GM20431 (cell line): ENCODE measurements around the gene EIPR1.

Experiments
- in situ Hi-C: fragments of 300-500 bp; cut with MseI, MboI; formaldehyde crosslinking; loops from one replicate; pipeline ENCODE4 v1.15.0; 2020; ENCODE audit warnings: low sequenced_read_pairs; ENCODE audit not compliant: unreplicated experiment

EIPR1 gene

GRCh38 chr2:3229221-3229620, 148.4 kb downstream of the EIPR1 start:
- in situ Hi-C loops = no loop called here

DNA sequence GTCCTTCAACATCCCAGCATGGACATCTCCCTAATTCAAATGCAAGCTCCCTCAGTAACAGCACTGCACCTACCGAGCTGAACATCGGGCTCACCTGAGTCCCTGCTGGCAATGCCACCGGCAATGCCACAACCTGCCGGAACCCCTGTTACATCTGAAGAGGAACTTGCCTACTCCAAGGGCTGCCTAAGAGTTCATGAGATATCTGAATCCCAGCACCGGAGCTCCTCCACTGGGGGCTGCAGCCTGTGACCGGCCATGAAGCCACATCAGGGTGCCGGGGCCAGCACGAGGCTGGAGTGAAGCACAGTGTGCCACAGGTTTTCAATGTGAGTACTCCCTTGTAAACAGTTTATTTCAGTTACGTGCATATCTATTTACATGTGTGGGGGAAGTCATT, 152.9 kb downstream of the EIPR1 start:
- in situ Hi-C loops = no loop called here

- in situ Hi-C loops = no loop called here
These were observed 154.3 kb downstream of the EIPR1 start for GRCh38 chr2:3223080-3223923.

DNA sequence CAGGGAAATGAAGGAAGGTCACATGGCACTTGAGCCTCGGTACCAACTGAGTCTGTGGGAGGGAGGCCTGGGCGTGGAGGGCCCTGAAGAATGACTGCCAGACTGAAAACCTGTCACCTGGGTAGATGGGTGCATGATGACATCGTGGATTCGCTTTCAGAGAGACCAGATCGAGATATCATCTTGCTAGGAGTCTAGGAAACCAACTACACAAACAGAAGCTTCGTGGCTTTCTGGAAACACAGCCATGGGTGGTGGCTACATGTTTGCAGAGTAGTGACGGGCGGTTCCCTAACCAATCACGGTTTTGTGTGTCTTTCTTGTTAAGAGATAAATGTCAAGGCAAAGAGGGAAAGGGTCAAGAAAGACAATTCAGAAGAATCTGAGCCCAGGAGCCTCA, 155.0 kb downstream of the EIPR1 start:
- in situ Hi-C loops = no loop called here

DNA sequence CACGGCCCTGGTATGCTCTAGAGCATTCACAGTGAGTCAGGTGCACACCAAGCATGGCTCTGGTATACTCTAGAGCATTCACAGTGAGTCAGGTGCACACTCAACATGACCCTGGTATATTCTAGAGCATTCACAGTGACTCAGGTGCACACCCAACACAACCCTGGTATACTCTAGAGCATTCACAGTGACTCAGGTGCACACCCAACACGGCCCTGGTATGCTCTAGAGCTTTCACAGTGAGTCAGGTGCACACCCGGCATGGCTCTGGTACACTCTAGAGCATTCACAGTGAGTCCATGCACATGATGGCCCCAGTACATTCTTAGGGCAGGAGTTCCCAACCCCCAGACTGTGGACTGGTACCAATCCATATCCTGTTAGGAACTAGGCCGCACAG, 158.1 kb downstream of the EIPR1 start:
- in situ Hi-C loops = no loop called here

GRCh38 chr2:3217646-3218045, 160.0 kb downstream of the EIPR1 start:
- in situ Hi-C loops = no loop called here

DNA sequence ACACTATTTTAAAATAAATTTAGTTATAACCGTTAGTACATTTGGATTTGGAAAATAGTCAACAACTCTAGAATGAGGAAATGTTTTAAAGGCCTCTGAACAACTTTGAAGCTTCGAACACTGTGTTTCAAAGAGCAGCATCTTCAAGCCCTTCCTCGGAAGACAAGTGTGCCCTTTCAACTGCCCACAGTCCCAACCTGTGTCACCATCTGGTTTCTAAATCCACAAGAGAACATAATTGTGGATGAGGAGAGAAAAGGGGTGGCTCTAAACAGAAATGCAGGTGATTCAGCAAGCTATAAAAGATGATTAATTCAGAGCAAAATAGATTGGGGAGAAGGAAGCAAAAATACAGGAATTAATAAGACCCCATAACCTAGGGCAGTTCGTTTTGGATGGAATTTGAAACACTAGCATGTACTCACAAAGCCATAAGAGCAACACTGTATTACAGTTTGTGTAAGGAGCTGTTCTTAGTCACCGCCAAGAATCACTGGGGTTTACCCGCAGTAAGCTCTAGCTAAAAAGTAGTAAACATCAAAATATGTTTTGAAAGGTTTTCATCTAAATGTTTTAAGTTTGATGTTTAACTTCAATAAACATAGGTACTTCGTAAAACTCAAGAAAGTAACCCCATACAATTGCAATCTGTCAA, 160.7 kb downstream of the EIPR1 start:
- in situ Hi-C loops = no loop called here

GRCh38 chr2:3214806-3215404, 162.7 kb downstream of the EIPR1 start:
- in situ Hi-C loops = no loop called here

DNA sequence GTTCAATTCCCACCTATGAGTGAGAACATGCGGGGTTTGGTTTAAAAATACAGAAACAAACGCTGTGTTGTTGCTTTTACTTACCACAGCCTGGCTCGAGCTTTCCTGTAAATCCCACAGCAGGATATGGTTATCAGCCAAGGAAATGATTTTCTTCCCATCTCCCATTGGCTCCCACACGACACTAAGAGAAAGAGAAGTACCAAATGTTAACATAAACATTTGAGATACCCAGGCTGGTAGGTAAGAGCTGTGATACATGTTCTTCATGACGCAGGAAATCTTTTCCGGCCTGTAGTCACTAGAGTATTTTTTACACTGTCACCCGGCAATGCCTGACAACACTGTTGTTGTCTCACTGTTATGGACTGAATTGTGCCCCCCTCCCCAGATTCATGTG, 163.6 kb downstream of the EIPR1 start:
- in situ Hi-C loops = no loop called here

GRCh38 chr2:3212984-3213383, 164.6 kb downstream of the EIPR1 start:
- in situ Hi-C loops = no loop called here

DNA sequence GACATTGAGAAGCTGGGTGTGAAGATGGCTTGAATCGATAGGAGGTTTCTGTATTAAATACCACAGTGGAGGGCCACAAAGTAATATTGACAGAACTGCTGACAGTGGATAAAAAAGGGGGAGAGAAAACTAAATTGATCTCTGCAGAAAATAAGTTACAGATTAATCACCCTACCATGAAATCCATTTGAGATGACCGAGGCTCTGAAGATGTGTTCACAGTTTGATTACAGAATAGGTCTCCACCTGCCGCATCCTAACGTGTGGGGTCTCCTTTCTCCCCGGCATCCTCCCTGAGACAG, 165.6 kb downstream of the EIPR1 start:
- in situ Hi-C loops = no loop called here

- in situ Hi-C loops = no loop called here
These were observed 166.2 kb downstream of the EIPR1 start for GRCh38 chr2:3211256-3212060.

- in situ Hi-C loops = no loop called here
These were observed 167.4 kb downstream of the EIPR1 start for GRCh38 chr2:3210257-3210656.

- in situ Hi-C loops = no loop called here
These were observed 168.4 kb downstream of the EIPR1 start for GRCh38 chr2:3209258-3209657.

DNA sequence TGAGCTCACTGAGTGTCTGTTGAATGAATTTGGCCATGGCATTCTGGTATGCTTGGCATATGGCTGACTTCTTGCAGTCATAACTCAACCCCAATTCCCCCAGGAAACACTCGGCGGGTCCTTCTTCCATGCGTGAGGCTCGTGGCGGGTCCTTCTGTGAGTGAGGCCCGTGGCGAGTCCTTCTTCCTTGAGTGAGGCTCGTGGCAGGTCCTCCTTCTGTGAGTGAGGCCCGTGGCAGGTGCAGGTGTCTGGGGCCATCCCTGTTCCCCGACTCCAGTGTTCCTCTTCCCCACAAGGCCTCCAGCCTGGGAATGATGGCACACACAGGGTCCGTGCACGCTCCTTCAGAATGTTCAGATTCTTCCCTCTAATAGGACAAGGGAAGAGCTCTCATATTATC, 169.0 kb downstream of the EIPR1 start:
- in situ Hi-C loops = no loop called here

DNA sequence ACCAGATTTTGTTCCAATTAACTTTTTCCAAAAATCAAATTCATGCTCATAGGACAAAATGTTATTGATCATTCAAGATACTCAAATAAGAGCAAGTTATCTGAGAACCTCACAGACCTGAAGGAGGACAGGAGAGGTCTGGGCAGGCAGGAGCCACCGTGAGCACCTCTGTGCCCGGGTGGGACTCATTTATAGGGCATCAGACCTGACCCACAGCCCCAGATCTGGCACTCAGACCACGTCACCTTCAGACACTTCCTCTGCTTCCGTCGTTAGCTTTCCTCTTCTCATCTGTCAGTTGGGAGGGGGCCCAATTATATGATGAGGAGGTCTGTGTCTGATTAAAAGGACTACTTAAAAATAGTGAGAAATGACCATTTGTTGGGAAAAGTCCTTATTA, 169.4 kb downstream of the EIPR1 start:
- in situ Hi-C loops = no loop called here

DNA sequence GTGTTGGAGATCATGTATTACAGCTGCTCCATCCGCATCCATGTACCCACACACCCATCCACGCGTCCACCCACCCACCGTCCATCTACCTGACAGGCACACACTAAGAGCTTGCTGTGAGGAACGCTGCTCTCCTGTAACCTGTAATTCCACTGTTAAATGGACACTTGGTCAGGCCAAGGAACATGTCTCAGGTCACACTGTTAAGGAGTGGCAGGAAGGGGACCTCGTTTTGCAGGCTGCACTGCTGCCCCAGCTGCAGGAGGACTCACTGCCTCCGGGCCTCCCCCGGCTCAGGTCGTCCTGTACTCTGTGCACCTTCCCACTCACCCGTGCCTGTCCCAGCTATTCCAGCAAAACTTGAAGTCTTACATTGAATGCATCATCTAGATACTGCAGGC, 170.5 kb downstream of the EIPR1 start:
- in situ Hi-C loops = no loop called here

DNA sequence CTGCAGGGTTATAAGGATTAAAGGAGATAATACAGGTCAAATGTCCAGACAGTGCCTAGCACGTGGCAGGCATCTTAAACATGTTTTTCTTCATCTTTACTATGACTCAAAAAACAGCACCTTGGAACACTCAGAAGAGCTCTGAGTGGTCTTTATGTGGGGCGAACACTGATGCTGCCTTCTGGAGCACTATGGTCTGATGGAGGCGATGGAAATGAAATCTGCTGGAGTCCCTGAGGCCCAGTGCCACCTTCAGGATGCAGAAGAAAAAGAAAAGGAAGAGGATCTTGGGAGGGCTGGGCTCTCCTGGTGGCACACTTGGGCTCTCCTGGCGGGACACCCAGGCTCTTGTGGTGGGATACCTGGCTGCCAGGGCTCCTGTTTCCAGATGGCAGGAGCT, 171.8 kb downstream of the EIPR1 start:
- in situ Hi-C loops = no loop called here

- in situ Hi-C loops = no loop called here
These were observed 173.4 kb downstream of the EIPR1 start for GRCh38 chr2:3204031-3204821.

DNA sequence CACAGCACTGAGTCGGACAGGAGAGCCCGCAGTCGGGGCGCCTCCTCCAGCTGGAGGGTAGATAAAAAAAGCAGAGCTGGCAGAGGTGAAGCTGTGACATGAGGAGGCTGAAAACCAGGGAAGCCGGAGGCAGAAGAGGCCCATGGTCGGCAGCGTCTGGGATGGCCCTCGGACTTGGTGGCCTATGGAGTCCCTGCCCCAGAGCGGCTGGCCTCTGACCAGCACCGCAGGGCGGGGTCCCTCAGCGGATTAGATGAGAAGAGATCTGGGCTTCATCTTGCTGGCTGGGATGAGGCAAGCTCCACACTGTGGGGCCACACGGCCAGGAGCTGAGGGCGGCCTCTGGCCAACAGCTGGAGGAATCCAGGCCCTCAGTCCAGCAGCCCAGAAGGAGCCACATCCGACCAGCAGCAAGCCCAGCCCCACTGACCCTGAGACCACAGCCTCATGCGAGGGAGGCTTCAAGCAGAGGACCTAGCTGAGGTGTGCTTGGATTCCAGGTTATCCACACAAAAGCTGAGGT, 174.1 kb downstream of the EIPR1 start:
- in situ Hi-C loops = no loop called here
